Vagina (tissue), 2 donors: ENCODE measurements around the gene ESYT2.
"Not testable (repeated sequence)": the region's sequence is repeated elsewhere in the genome, so short reads cannot be mapped to it uniquely, and the experiment has no call there.

Experiments
- CTCF ChIP-seq, 3 experiments: fragments of 450-650 bp in 2 of 3; fragments of 200-600 bp in 1 of 3; sonication (generic) in 1 of 3; IDR thresholded peaks; one replicate each; pipeline ENCODE4 v1.5.1; 2017 to 2019; ENCODE audit warnings: antibody characterized with exemption in 3 of 3, mild to moderate bottlenecking in 2 of 3, moderate library complexity in 2 of 3
- POLR2A ChIP-seq, 2 donors: fragments of 450-650 bp; IDR thresholded peaks; one replicate each; pipeline ENCODE4 v1.6.1; 2017; ENCODE audit warnings: antibody characterized with exemption in 2 of 2, mild to moderate bottlenecking in 2 of 2, moderate library complexity in 2 of 2

- not testable (repeated sequence) for TF ChIP-seq CTCF, POLR2A (IDR thresholded peaks at IDR 0.05)
These were observed 9.9 kb upstream of the ESYT2 start for GRCh38 chr7:158839177-158839576.
